Peyer's patch (tissue), 4 donors: ENCODE results near the gene TMEM109. TPM values are rescaled to one million over a fixed set of nuclear protein-coding genes. Genes with fewer than 3 reads are reported as not detected.
A peak's percentile ranks its signal among the peaks of the same experiment; 100 is the strongest.

ENCODE experiments used
- DNase-seq, 3 donors: peaks; one replicate each; pipeline ENCODE4 v3.0.0-alpha.2; 2017 to 2019
- H3K27ac ChIP-seq, 4 donors: fragments of 200-600 bp; sonication (generic); one replicate each; pipeline ENCODE4 v1.5.1; 2016 to 2019
- H3K27me3 ChIP-seq, 2 donors: fragments of 200-600 bp; sonication (generic); one replicate each; pipeline ENCODE4 v1.5.1; 2019
- H3K36me3 ChIP-seq, 3 donors: fragments of 200-600 bp; sonication (generic); one replicate each; pipeline ENCODE4 v1.5.1; 2016 to 2019
- H3K4me1 ChIP-seq, 4 donors: fragments of 200-600 bp; sonication (generic); one replicate each; pipeline ENCODE4 v1.5.1; 2016 to 2019
- H3K4me3 ChIP-seq, 4 donors: fragments of 200-600 bp; sonication (generic); 1 replicate in 3 of 4; 2 replicates in 1 of 4; pipeline ENCODE4 v1.5.1; 2016 to 2019; ENCODE audit warnings: mild to moderate bottlenecking in 1 of 4
- H3K9me3 ChIP-seq, 4 donors: fragments of 200-600 bp; sonication (generic); one replicate each; pipeline ENCODE4 v1.5.1; 2016 to 2019; ENCODE audit warnings: mild to moderate bottlenecking in 1 of 4
- POLR2A ChIP-seq, 2 donors: fragments of 450-650 bp; IDR thresholded peaks; one replicate each; pipeline ENCODE4 v1.5.1; 2017; ENCODE audit warnings: antibody characterized with exemption in 2 of 2, mild to moderate bottlenecking in 2 of 2, moderate library complexity in 2 of 2
- total RNA-seq, 4 donors: library from RNA; depleted of rRNA; stranded (reverse); fragments of >200 nt; gene quantifications; one replicate each; pipeline ENCODE4 v1.1.0, GENCODE V29; 2016
- TF ChIP-seq, protein P1 (sequence below), 6 experiments: fragments of 450-650 bp in 4 of 6; fragments of 200-600 bp in 2 of 6; sonication (generic) in 1 of 6; IDR thresholded peaks; one replicate each; pipeline ENCODE4 v1.5.1; 2017 to 2019; ENCODE audit warnings: antibody characterized with exemption in 6 of 6, mild to moderate bottlenecking in 3 of 6, moderate library complexity in 1 of 6

Gene TMEM109, protein sequence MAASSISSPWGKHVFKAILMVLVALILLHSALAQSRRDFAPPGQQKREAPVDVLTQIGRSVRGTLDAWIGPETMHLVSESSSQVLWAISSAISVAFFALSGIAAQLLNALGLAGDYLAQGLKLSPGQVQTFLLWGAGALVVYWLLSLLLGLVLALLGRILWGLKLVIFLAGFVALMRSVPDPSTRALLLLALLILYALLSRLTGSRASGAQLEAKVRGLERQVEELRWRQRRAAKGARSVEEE
- total RNA-seq, result 10 to 100 TPM; 26.3 to 40.5 (median 36.6) TPM

DNA sequence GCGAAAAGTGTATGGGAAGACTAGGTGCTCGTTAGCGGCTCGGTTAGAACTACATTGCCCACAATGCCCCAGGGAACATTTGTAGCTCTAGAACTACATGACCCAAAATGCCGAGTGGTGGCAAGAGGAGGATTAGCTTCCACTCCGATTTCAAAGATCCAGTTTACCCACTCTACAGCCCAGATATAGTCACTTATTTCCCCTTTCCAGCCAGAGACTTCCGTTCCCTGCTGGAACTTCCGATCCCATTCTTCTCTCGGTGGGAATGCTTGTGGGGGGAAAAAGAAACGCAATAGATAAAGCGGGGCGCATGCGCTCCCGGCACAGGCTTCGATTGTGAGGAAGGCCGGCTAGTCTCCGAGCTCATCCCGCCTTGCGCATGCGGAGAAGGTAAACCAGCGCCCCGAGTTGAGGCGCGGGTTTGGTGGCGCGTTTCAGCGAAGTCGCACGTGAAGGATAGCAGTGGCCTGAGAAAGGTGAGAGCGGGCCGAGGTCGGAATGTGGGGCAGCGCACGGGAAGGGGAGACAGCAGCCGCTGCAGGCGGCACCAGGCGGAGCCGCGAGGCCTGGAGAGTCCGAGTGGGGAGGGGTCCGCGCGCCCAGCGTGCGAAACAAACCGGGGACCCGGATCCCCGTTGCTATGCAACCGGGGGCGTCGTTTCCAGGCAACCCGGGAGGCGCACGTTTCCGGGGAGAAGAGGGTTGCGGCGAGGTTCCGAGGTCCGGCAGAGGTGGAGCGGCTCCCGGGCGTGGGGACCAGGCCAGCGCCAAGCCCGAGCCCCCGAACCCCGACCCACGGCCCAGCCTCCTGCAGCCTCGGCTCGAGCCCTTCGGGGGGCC, at the start of gene TMEM109:
TMEM109 (plus strand) TSS at position 366 of the 840 bp plus-strand sequence. CDS start 5,536 bp downstream, outside the sequence.
- Histone ChIP-seq H3K9me3 (no peaks in the 10 kb centered on the region), H3K4me1 (peaks cover 0 to 24% (median 13%) of the 10 kb centered on the region in 4 donors), H3K4me3 (peak within 1 kb of the TSS; percentile 57 to 81 (median 72)), H3K27me3 (no peaks in the 10 kb centered on the region), H3K27ac (peak within 1 kb of the TSS; percentile 90 to 94 (median 92)), H3K36me3 (no peaks in the 10 kb centered on the region)
- DNase-seq, result peak; percentile 89 to 97 (median 89)
- TF ChIP-seq POLR2A (IDR thresholded peaks at IDR 0.05), result peak in 1 of 2 donors; percentile 57
- TF ChIP-seq, protein P1, sequence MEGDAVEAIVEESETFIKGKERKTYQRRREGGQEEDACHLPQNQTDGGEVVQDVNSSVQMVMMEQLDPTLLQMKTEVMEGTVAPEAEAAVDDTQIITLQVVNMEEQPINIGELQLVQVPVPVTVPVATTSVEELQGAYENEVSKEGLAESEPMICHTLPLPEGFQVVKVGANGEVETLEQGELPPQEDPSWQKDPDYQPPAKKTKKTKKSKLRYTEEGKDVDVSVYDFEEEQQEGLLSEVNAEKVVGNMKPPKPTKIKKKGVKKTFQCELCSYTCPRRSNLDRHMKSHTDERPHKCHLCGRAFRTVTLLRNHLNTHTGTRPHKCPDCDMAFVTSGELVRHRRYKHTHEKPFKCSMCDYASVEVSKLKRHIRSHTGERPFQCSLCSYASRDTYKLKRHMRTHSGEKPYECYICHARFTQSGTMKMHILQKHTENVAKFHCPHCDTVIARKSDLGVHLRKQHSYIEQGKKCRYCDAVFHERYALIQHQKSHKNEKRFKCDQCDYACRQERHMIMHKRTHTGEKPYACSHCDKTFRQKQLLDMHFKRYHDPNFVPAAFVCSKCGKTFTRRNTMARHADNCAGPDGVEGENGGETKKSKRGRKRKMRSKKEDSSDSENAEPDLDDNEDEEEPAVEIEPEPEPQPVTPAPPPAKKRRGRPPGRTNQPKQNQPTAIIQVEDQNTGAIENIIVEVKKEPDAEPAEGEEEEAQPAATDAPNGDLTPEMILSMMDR (IDR thresholded peaks at IDR 0.05), result peak in 3 of 6 experiments; percentile 20 to 35 (median 26)

DNA sequence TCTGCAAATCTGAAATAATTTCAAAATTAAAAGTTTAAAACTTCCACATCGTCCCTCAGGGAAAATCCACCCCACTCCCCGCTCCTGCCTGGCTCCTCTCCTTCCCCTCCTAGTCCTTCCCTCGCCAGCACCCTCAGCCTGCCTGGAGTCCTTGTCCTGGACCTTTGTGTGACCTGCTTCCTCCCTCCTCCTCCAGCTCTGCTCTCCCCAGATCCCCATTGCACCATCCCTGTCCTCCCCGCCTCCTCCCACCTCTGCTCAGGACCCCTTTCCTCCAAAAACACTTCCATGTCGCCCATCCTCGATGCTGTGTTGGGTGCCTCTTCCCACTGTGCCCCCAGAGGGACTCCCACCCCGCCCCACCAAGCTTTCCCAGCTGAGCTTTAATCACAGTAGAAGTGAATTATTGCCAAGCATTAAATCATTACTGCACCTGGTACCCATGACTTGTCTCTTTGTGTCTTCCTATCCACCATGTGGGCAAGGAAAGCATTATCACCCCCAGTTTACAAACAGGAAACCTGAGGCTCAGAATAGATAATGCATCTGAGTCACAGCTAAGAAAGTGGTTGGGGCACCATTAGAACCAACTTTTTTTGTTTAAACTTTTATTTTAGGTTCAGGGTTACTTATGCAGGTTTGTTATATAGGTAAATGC, 49.0 kb upstream of the TMEM109 start:
- DNase-seq, result peak in 1 of 3 donors; percentile 29
- H3K4me3 ChIP-seq, result no peak overlapping the region
- no peak overlapping the region for H3K27ac ChIP-seq
- H3K9me3 ChIP-seq, result no peaks in the 10 kb centered on the region
- no peaks in the 10 kb centered on the region for H3K4me1 ChIP-seq
- TF ChIP-seq, protein P1 (IDR thresholded peaks at IDR 0.05), result no peak
- TF ChIP-seq POLR2A (IDR thresholded peaks at IDR 0.05), result no peak
- H3K27me3 ChIP-seq, result no peaks in the 10 kb centered on the region
- H3K36me3 ChIP-seq, result no peaks in the 10 kb centered on the region

DNA sequence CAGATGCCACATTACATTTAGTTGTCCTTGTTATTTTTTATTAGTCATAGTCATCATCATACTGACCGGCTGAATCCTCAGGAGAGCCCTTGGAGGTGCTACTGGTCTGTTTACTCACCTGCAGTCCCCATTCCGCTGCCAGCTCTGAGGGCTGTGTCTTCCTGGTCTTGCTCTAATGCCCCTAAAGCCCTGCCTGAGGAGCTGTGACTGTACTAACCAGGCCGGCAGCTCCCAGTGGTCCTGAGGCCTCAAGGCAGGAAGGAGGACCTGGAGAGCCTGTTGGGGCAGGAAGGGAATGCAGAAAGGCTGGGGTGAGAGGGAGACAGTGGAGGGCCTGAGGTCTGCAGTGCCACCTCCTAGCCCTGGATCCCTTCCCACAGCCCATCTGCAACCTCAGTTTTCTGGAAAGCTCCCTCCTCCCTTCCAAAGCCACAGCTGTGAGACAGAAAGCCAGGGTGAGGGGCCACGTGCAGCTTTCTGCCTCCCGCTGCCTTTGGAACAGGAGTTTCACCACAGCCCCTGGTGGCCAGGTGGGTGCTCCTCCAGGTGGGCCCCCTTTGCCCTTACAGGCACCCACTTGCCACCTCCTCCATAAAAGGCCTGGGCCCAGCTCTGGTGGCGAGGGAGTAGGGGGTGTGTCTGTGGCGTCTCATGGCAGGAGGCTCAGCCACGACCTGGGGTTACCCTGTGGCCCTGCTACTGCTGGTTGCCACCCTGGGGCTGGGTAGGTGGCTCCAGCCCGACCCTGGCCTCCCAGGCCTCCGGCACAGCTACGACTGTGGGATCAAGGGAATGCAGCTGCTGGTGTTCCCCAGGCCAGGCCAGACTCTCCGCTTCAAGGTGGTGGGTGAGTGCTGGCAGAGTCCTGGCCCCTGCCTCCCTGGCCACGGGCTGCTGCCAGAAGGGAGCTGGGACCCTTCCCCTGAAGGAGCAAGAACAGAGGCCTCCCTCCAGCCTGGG, 46.8 kb upstream of the TMEM109 start, which contains the start of gene ZP1:
ZP1 (plus strand) TSS at position 632 of the 960 bp plus-strand sequence; CDS start at position 652, 20 bp downstream.
- H3K36me3 ChIP-seq, result no peaks in the 10 kb centered on the region
- no peak for TF ChIP-seq POLR2A (IDR thresholded peaks at IDR 0.05)
- TF ChIP-seq, protein P1 (IDR thresholded peaks at IDR 0.05), result no peak
- H3K9me3 ChIP-seq, result no peaks in the 10 kb centered on the region
- H3K27ac ChIP-seq, result no peak within 1 kb of the TSS
- DNase-seq, result peak in 2 of 3 donors; percentile 27 to 36
- peaks cover 0 to 9% (median 0%) of the 10 kb centered on the region in 4 donors for H3K4me1 ChIP-seq
- no peak within 1 kb of the TSS for H3K4me3 ChIP-seq
- H3K27me3 ChIP-seq, result no peaks in the 10 kb centered on the region

DNA sequence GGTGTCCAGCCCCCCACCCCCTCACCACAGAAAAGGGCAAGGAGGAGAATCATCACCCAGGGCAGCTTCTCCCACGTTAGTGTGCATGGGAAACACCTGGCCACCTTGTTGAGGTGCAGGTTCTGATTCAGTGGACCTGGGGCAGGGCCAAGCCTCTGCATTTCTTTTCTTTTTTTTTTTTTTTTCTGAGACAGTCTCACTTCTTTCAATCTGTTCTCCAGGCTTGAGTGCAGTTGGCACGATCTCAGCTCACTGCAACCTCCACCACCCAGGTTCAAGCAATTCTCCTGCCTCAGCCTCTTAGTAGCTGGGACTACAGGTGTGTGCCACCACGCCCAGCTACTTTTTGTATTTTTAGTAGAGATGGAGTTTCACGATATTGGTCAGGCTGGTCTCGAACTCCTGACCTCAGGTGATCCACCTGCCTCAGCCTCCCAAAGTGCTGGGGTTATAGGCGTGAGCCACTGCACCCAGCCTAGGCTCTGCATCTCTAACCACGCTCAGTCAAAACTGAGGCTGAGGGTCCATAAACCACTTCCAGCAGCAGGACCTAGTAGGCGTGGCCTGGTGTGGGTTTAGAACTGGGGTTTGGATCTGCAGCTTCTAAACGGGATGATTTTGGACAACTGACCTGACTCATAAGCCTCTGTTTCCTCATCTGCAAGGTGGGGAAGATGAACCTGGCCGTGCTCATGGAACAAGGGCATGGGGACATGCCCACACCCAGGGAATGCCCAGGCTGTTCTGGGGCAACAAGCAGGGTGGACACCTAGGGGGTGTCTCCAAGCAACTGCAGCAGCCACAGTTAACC, 45.9 kb upstream of the TMEM109 start:
- H3K9me3 ChIP-seq, result no peaks in the 10 kb centered on the region
- no peak overlapping the region for H3K27ac ChIP-seq
- no peak for TF ChIP-seq POLR2A (IDR thresholded peaks at IDR 0.05)
- TF ChIP-seq, protein P1 (IDR thresholded peaks at IDR 0.05), result no peak
- no peaks in the 10 kb centered on the region for H3K27me3 ChIP-seq
- peak in 1 of 3 donors; percentile 20 for DNase-seq
- no peaks in the 10 kb centered on the region for H3K36me3 ChIP-seq
- H3K4me3 ChIP-seq, result no peak overlapping the region
- peaks cover 0 to 9% (median 0%) of the 10 kb centered on the region in 4 donors for H3K4me1 ChIP-seq
